ENCODE data around the gene SH3RF3. TPM values are rescaled to one million over a fixed set of nuclear protein-coding genes. Genes with fewer than 3 reads are reported as not detected.

Gene SH3RF3
- polyA plus RNA-seq, 1 of the 3 experiments (the other 2 are of a cell fraction), result 1.9 TPM

DNA sequence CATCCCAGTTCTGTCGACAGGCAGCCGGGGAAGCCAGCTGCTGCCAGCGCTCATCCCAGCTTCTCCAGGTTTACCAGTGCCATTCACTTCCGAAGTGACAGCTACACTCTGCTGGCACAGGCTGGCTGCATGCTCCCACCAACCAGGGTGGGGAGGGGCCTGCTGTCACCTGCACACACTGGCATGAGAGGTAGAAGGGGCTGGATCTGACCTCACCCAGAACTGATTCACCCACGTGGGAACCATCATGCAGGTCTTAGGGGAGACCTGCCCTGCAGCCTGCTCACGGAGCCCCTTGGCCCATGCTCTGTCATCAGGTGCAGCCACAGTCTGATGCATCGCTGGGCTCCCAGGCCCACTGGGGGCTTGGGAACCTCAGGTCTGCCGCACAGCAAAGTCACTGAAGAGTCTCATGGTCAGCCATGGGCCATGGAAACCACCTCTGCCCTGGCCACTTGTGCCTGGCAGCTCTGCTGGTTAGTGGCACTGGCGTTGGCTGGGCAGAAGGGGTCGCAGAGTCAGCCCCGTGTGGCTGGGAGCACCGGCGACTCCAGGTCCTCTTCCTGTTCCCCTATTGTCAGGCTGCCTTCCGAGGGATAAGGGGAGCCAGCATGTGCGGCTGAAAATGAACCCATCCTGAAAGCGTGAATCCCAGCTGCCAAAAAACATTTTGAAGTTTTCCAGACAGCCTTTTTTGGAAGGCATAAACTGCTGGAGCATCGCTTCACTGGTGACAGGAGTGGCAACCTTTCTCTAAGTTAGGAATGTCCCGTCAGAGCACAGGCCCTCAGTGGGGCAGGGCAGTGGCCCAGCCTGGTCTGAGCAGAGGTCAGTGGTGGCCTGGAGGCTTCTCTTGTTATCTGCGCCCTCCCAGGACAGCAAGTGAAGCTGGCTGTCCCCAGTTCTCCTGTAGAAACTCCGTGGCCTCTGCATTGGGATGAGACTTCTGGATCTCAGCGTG, 327.0 kb downstream of the SH3RF3 start:
- TF ChIP-seq TCF12 (IDR thresholded peaks at IDR 0.05) (no peak), JUND (IDR thresholded peaks at IDR 0.05) (no peak), CHD2 (IDR thresholded peaks at IDR 0.05; ENCODE audit: low read length, partially characterized antibody) (no peak), ELF1 (IDR thresholded peaks at IDR 0.05) (no peak), PBX3 (IDR thresholded peaks at IDR 0.05) (no peak), IRF3 (IDR thresholded peaks at IDR 0.05; ENCODE audit: low read depth, low read length) (no peak), RFX5 (IDR thresholded peaks at IDR 0.05; ENCODE audit: low read length) (no peak), SIN3A (IDR thresholded peaks at IDR 0.05; ENCODE audit: borderline replicate concordance, low read depth, low read length) (no peak), RAD21 (IDR thresholded peaks at IDR 0.05; ENCODE audit: low read length) (no peak), MXI1 (IDR thresholded peaks at IDR 0.05; ENCODE audit: low read depth, low read length) (no peak), NRF1 (IDR thresholded peaks at IDR 0.05; ENCODE audit: low read depth, low read length) (no peak)
- TF ChIP-seq, protein P1, sequence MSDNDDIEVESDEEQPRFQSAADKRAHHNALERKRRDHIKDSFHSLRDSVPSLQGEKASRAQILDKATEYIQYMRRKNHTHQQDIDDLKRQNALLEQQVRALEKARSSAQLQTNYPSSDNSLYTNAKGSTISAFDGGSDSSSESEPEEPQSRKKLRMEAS (IDR thresholded peaks at IDR 0.05; ENCODE audit: low read depth), result no peak
- TF ChIP-seq, protein P2, sequence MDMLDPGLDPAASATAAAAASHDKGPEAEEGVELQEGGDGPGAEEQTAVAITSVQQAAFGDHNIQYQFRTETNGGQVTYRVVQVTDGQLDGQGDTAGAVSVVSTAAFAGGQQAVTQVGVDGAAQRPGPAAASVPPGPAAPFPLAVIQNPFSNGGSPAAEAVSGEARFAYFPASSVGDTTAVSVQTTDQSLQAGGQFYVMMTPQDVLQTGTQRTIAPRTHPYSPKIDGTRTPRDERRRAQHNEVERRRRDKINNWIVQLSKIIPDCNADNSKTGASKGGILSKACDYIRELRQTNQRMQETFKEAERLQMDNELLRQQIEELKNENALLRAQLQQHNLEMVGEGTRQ (IDR thresholded peaks at IDR 0.05; ENCODE audit: borderline replicate concordance, low read depth, low read length), result no peak
- H3K9ac ChIP-seq, result no peak overlapping the region
- no peaks in the 10 kb centered on the region for H3F3A ChIP-seq (replicated peaks; ENCODE audit: insufficient read depth)
- no peaks in the 10 kb centered on the region for H4K20me1 ChIP-seq (ENCODE audit: insufficient read depth)
- DNase-seq, result no peak
- peaks cover 0 to 17% of the 10 kb centered on the region in 2 experiments; a peak in 1 of 4 replicates for H3K4me1 ChIP-seq (ENCODE audit: control insufficient read depth in 1 of 2, insufficient read depth in 2 of 2, low read depth in 1 of 2, low read length in 1 of 2)
- H3K9me2 ChIP-seq, result no peaks in the 10 kb centered on the region
- no peak overlapping the region for H2AFZ ChIP-seq (ENCODE audit: low read depth)
- H3K4me2 ChIP-seq, result no peak overlapping the region
- POLR2A ChIA-PET, result no interaction called here
- no peak overlapping the region for H3K27ac ChIP-seq (ENCODE audit: low read depth in 2 of 2, low read length in 1 of 2)
- peaks cover 4 to 6% of the 10 kb centered on the region in 2 experiments for H3K36me3 ChIP-seq (replicated peaks in 1 of 2; ENCODE audit: control insufficient read depth in 1 of 2, insufficient read depth in 2 of 2, low read length in 1 of 2)
- no peaks in the 10 kb centered on the region for H3K27me3 ChIP-seq (ENCODE audit: insufficient read depth)
- CTCF ChIA-PET, result interaction anchor here (1.2 kb wide), 2 partner anchors 8 to 54 kb away, joined by 3 to 4 read pairs; no protein-coding TSS in a partner anchor
- WGBS (ENCODE audit: low lambda C conversion rate), result 87% methylated on average over 10 of the region's 21 CpGs
- no peaks in the 10 kb centered on the region for H3K9me3 ChIP-seq
- H3K79me2 ChIP-seq (ENCODE audit: insufficient read depth), result no peaks in the 10 kb centered on the region
- H3K4me3 ChIP-seq (ENCODE audit: low read depth in 2 of 2, low read length in 1 of 2), result no peak overlapping the region

DNA sequence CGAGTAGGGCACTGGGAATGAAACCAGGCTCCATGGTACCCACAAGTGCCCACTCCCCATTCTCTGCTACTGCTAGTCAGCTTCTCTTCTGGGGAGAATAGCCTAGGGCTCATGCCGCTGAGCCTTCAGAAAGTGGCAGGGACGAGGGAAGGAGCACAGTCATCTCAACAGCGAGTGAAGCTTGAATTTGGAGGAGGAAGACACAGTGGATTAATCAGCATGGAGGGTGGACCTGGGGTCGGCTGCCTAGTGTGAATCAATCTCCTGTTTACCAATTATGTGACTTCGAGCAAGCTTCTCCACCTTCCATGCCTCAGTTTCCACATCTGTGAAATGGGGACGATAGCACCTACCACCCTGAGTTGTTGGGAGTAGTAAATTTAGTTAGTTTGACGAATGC, 327.8 kb downstream of the SH3RF3 start:
- no peak overlapping the region for H2AFZ ChIP-seq (ENCODE audit: low read depth)
- H3K4me2 ChIP-seq, result no peak overlapping the region
- ChIA-PET POLR2A (no interaction called here), CTCF (interaction anchor here (1.2 kb wide), 2 partner anchors 9 to 54 kb away, joined by 3 to 4 read pairs; no protein-coding TSS in a partner anchor)
- TF ChIP-seq EP300 (IDR thresholded peaks at IDR 0.05; ENCODE audit: borderline replicate concordance in 1 of 2, low read depth in 1 of 2, low read length in 1 of 2) (no peak), FOSL2 (IDR thresholded peaks at IDR 0.05; ENCODE audit: borderline replicate concordance, low read depth) (no peak), CTCF (IDR thresholded peaks at IDR 0.05) (no peak)
- TF ChIP-seq, protein P3, sequence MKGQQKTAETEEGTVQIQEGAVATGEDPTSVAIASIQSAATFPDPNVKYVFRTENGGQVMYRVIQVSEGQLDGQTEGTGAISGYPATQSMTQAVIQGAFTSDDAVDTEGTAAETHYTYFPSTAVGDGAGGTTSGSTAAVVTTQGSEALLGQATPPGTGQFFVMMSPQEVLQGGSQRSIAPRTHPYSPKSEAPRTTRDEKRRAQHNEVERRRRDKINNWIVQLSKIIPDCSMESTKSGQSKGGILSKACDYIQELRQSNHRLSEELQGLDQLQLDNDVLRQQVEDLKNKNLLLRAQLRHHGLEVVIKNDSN (IDR thresholded peaks at IDR 0.05; ENCODE audit: borderline replicate concordance, low read depth), result no peak
- TF ChIP-seq, protein P2 (IDR thresholded peaks at IDR 0.05; ENCODE audit: borderline replicate concordance, low read depth, low read length), result no peak
- H3K27ac ChIP-seq (ENCODE audit: low read depth in 2 of 2, low read length in 1 of 2), result no peak overlapping the region
- DNase-seq, result no peak
- H3F3A ChIP-seq (replicated peaks; ENCODE audit: insufficient read depth), result no peaks in the 10 kb centered on the region
- no peaks in the 10 kb centered on the region for H3K79me2 ChIP-seq (ENCODE audit: insufficient read depth)
- H3K9me2 ChIP-seq, result no peaks in the 10 kb centered on the region
- 88% methylated on average over 8 of the region's 8 CpGs for WGBS (ENCODE audit: low lambda C conversion rate)
- H3K4me1 ChIP-seq (ENCODE audit: control insufficient read depth in 1 of 2, insufficient read depth in 2 of 2, low read depth in 1 of 2, low read length in 1 of 2), result peaks cover 0 to 10% of the 10 kb centered on the region in 2 experiments; a peak in 1 of 4 replicates
- H3K27me3 ChIP-seq (ENCODE audit: insufficient read depth), result no peaks in the 10 kb centered on the region
- no peaks in the 10 kb centered on the region for H3K9me3 ChIP-seq
- H3K36me3 ChIP-seq (replicated peaks in 1 of 2; ENCODE audit: control insufficient read depth in 1 of 2, insufficient read depth in 2 of 2, low read length in 1 of 2), result peaks cover 4 to 6% of the 10 kb centered on the region in 2 experiments
- no peaks in the 10 kb centered on the region for H4K20me1 ChIP-seq (ENCODE audit: insufficient read depth)
- no peak overlapping the region for H3K4me3 ChIP-seq (ENCODE audit: low read depth in 2 of 2, low read length in 1 of 2)
- H3K9ac ChIP-seq, result no peak overlapping the region

Data from SK-N-SH (cell line).